Keratinocyte (primary cell): ENCODE measurements around the gene NT5DC2. TPM values are rescaled to one million over a fixed set of nuclear protein-coding genes. Genes with fewer than 3 reads are reported as not detected.

Source experiments
- DNase-seq: peaks from one replicate; pipeline ENCODE4 v3.0.0-alpha.2; 2011; ENCODE audit warnings: low read depth, missing footprints, low spot score
- FAIRE-seq: peaks from 2 replicates; lab custom pipeline; 2011; peaks lifted over from hg19 to GRCh38; lab: Jason Lieb, UNC
- H2AFZ ChIP-seq: 2 replicates; pipeline ENCODE4 v1.6.0; 2012; ENCODE audit warnings: low read length, control low read depth, inconsistent platforms; ENCODE audit not compliant: control insufficient read depth
- H3K27ac ChIP-seq: 2 replicates; pipeline ENCODE4 v1.5.1; 2011; ENCODE audit warnings: low read length; ENCODE audit not compliant: control insufficient read depth, insufficient read depth
- H3K27me3 ChIP-seq: 3 replicates; pipeline ENCODE4 v1.6.0; 2011; ENCODE audit warnings: low read length; ENCODE audit not compliant: control insufficient read depth, insufficient read depth; ENCODE audit errors: extremely low read depth
- H3K36me3 ChIP-seq, 2 experiments: 2 replicates in 1 of 2; 3 replicates in 1 of 2; pipeline ENCODE4 v1.5.1; 2011; ENCODE audit warnings: low read length in 2 of 2, mild to moderate bottlenecking in 1 of 2; ENCODE audit not compliant: control insufficient read depth in 2 of 2, insufficient read depth in 2 of 2; ENCODE audit errors: extremely low read depth in 1 of 2
- H3K4me1 ChIP-seq: 3 replicates; pipeline ENCODE4 v1.5.1; 2011; ENCODE audit warnings: low read length; ENCODE audit not compliant: control insufficient read depth, insufficient read depth; ENCODE audit errors: extremely low read depth
- H3K4me2 ChIP-seq: 3 replicates; pipeline ENCODE4 v1.6.0; 2011; ENCODE audit warnings: low read depth, low read length; ENCODE audit not compliant: control insufficient read depth, insufficient read depth; ENCODE audit errors: extremely low read depth
- H3K4me3 ChIP-seq, 3 experiments: fragments of 200-600 bp in 1 of 3; sonication (generic) in 1 of 3; 2 replicates in 2 of 3; 3 replicates in 1 of 3; pipeline ENCODE4 v1.5.1; 2011 to 2016; ENCODE audit warnings: low read length in 3 of 3, mild to moderate bottlenecking in 3 of 3, control low read depth in 2 of 3, inconsistent platforms in 1 of 3, low read depth in 1 of 3, mixed read lengths in 1 of 3, mixed run types in 1 of 3, moderate library complexity in 1 of 3; ENCODE audit not compliant: control insufficient read depth in 2 of 3, insufficient read depth in 2 of 3; ENCODE audit errors: extremely low read depth in 1 of 3
- H3K79me2 ChIP-seq: 2 replicates; pipeline ENCODE4 v1.6.0; 2012; ENCODE audit warnings: low read length; ENCODE audit not compliant: control insufficient read depth, insufficient read depth
- H3K9ac ChIP-seq: 3 replicates; pipeline ENCODE4 v1.6.0; 2011; ENCODE audit warnings: low read length; ENCODE audit not compliant: control insufficient read depth, insufficient read depth; ENCODE audit errors: extremely low read depth
- H3K9me1 ChIP-seq: 3 replicates; pipeline ENCODE4 v1.6.0; 2011; ENCODE audit warnings: low read length; ENCODE audit not compliant: control insufficient read depth, insufficient read depth; ENCODE audit errors: extremely low read depth
- H3K9me3 ChIP-seq: 2 replicates; pipeline ENCODE4 v1.5.1; 2012; ENCODE audit warnings: low read depth, low read length; ENCODE audit not compliant: control insufficient read depth
- H4K20me1 ChIP-seq: 3 replicates; pipeline ENCODE4 v1.6.0; 2011; ENCODE audit warnings: low read length; ENCODE audit not compliant: control insufficient read depth, insufficient read depth; ENCODE audit errors: extremely low read depth
- EZH2 ChIP-seq: IDR thresholded peaks from one replicate; pipeline ENCODE4 v1.6.1; 2012; ENCODE audit warnings: inconsistent platforms, mild to moderate bottlenecking, low read length, moderate library complexity
- dilution Hi-C: fragments of 300-500 bp; cut with MboI; formaldehyde crosslinking; loops from one replicate; pipeline ENCODE4 v1.7.0; 2020; ENCODE audit warnings: low sequenced_read_pairs; ENCODE audit not compliant: extremely low pct_ligation_motif_present
- polyA plus RNA-seq, 5 experiments: library from polyadenylated mRNA; depleted of rRNA in 3 of 5; stranded (reverse) in 3 of 5; stranded (forward) in 1 of 5; unstranded in 1 of 5; fragments of >200 nt; gene quantifications; 1 replicate in 1 of 5; 2 replicates in 3 of 5; 3 replicates in 1 of 5; pipeline versions ENCODE4 v1.2.1 to v1.2.3, GENCODE V29; 2011 to 2012; ENCODE audit warnings: missing spikeins in 2 of 5, low read depth in 1 of 5, low replicate concordance in 1 of 5
- TF ChIP-seq, protein P1 (sequence below), 3 experiments: IDR thresholded peaks in 1 of 3; conservative IDR thresholded peaks in 1 of 3; optimal IDR thresholded peaks in 1 of 3; 2 replicates in 2 of 3; 3 replicates in 1 of 3; pipeline versions ENCODE3 to v1.5.1; 2011; ENCODE audit warnings: low read length in 3 of 3, mild to moderate bottlenecking in 3 of 3, moderate library complexity in 2 of 3, control low read depth in 1 of 3, inconsistent platforms in 1 of 3; ENCODE audit not compliant: insufficient read depth in 2 of 3; ENCODE audit errors: extremely low read depth in 1 of 3

The NT5DC2 gene
- polyA plus RNA-seq, 1 donor (not counting 4 experiments of a cell fraction or from before 2014, with no cell fraction given) = 54.7 TPM

DNA sequence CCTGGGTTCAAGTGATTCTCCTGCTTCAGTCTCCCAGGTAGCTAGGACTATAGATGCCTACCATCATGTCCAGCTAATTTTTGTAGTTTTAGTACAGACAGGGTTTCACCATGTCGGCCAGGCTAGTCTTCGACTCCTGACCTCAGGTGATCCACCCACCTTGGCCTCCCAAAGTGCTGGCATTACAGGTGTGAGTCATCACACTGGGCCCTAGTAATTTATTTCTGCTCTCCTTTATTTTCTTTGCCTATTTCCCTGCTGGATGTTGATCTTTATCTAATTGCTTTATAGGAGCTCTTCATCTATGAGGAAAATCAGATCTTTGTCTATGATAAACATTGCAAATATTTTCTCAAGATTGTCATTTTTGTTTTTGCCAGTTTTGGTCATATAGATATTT, 34.4 kb upstream of the NT5DC2 start:
- dilution Hi-C loops = no loop called here
- TF ChIP-seq EZH2 = no peak
- TF ChIP-seq, protein P1, sequence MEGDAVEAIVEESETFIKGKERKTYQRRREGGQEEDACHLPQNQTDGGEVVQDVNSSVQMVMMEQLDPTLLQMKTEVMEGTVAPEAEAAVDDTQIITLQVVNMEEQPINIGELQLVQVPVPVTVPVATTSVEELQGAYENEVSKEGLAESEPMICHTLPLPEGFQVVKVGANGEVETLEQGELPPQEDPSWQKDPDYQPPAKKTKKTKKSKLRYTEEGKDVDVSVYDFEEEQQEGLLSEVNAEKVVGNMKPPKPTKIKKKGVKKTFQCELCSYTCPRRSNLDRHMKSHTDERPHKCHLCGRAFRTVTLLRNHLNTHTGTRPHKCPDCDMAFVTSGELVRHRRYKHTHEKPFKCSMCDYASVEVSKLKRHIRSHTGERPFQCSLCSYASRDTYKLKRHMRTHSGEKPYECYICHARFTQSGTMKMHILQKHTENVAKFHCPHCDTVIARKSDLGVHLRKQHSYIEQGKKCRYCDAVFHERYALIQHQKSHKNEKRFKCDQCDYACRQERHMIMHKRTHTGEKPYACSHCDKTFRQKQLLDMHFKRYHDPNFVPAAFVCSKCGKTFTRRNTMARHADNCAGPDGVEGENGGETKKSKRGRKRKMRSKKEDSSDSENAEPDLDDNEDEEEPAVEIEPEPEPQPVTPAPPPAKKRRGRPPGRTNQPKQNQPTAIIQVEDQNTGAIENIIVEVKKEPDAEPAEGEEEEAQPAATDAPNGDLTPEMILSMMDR (optimal IDR thresholded peaks at IDR 0.05 in 1 of 3, IDR thresholded peaks at IDR 0.05 in 1 of 3, conservative IDR thresholded peaks at IDR 0.05 in 1 of 3; ENCODE audit: extremely low read depth in 1 of 3, insufficient read depth in 2 of 3, low read length in 3 of 3) = no peak
- Histone ChIP-seq H3K79me2 (no peaks in the 10 kb centered on the region), H4K20me1 (no peaks in the 10 kb centered on the region), H3K9me3 (no peaks in the 10 kb centered on the region), H2AFZ (no peak overlapping the region), H3K4me2 (no peak overlapping the region), H3K9ac (no peak overlapping the region), H3K4me3 (no peak overlapping the region), H3K27me3 (no peaks in the 10 kb centered on the region), H3K9me1 (no peaks in the 10 kb centered on the region), H3K36me3 (peaks cover 2 to 7% of the 10 kb centered on the region in 2 experiments), H3K4me1 (no peaks in the 10 kb centered on the region), H3K27ac (no peak overlapping the region)
- FAIRE-seq (no peak), DNase-seq (no peak)

DNA sequence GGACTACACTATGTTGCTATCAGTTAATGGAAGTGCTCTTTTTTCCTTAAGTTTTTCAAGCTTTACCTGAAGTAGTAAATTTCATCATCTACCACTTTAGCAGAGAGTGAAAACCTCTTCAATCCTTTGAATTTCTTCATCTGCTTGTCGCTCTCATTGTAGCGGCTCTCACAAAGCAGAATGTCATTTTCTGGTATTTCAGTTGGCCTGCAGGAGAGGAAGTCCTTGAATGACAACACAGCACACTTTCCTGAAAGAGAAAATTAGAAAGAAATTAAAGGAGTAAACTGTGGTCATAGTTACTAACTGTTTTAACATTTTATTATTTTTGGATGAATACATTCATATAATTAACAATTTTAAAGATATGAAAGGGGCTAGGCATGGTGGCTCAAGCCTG, 30.3 kb upstream of the NT5DC2 start:
- DNase-seq (no peak), FAIRE-seq (no peak)
- Histone ChIP-seq H3K36me3 (peaks cover 13 to 15% of the 10 kb centered on the region in 2 experiments), H3K27me3 (no peaks in the 10 kb centered on the region), H3K79me2 (no peaks in the 10 kb centered on the region), H3K9ac (no peak overlapping the region), H3K4me2 (no peak overlapping the region), H3K4me3 (no peak overlapping the region), H3K4me1 (no peaks in the 10 kb centered on the region), H4K20me1 (no peaks in the 10 kb centered on the region), H2AFZ (no peak overlapping the region), H3K9me3 (no peaks in the 10 kb centered on the region), H3K9me1 (no peaks in the 10 kb centered on the region), H3K27ac (no peak overlapping the region)
- TF ChIP-seq, protein P1 (optimal IDR thresholded peaks at IDR 0.05 in 1 of 3, IDR thresholded peaks at IDR 0.05 in 1 of 3, conservative IDR thresholded peaks at IDR 0.05 in 1 of 3; ENCODE audit: extremely low read depth in 1 of 3, insufficient read depth in 2 of 3, low read length in 3 of 3) = no peak
- TF ChIP-seq EZH2 = no peak
- dilution Hi-C loops = no loop called here
